ENCODE measurements around the gene YAF2.
"Not testable (repeated sequence)": the region's sequence is repeated elsewhere in the genome, so short reads cannot be mapped to it uniquely, and the experiment has no call there.

Gene YAF2

DNA sequence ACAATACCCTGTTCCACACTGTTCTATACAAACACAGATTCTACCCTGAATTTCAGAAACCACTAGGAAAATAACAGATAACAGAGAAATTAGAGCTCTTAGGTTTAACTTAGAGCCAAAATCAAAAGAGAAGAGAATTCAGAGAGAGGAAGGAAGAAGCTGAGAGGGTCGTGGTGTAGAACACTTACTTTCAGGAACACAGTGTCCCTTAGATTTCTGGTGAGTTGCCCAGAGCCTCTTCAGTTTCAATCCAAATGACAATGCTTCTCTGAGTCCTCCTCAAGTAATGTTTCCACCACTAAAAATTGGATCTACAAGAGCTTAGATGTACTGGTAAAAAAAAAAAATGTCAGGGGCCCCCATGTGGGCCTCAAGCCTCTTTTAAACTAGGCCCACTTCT, 2.6 kb downstream of the YAF2 start:
- Histone ChIP-seq H3K9ac (ENCODE audit: low read depth, low read length) (no peak overlapping the region), H3K4me1 (ENCODE audit: insufficient read depth, low read length) (no peaks in the 10 kb centered on the region; the same call in 1 of the 2 replicates)

DNA sequence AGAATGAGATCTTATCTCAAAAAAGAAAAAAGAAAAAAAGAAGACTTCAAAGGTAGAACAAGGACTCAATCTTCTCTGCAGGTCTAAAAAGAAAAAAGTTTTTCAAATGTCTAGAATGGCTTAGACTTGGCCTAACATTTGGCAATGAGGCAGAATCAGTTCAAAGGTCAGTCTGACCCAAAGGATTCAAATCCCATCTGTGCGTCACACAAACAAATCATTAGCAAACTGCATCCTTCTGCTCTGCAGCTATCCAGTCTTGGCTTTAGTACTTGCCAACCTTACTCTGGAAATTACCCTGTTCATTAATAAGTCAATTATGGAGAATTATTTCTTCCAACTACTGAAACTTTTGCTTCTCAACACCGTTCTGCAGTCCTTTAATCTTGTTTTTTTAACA, 3.1 kb downstream of the YAF2 start:
- no peaks in the 10 kb centered on the region for H3K9me3 ChIP-seq (ENCODE audit: control insufficient read depth, insufficient read depth, low read length)
- H3K9ac ChIP-seq (ENCODE audit: low read depth, low read length), result no peak overlapping the region
- H3K36me3 ChIP-seq (ENCODE audit: insufficient read depth, low read length), result no peaks in the 10 kb centered on the region
- no peaks in the 10 kb centered on the region; the same call in 1 of the 2 replicates for H3K4me1 ChIP-seq (ENCODE audit: insufficient read depth, low read length)

More for the DNA sequence above, 2.6 kb downstream of the YAF2 start:
- Histone ChIP-seq H3K9me3 (ENCODE audit: control insufficient read depth, insufficient read depth, low read length) (no peaks in the 10 kb centered on the region), H3K36me3 (ENCODE audit: insufficient read depth, low read length) (no peaks in the 10 kb centered on the region)

DNA sequence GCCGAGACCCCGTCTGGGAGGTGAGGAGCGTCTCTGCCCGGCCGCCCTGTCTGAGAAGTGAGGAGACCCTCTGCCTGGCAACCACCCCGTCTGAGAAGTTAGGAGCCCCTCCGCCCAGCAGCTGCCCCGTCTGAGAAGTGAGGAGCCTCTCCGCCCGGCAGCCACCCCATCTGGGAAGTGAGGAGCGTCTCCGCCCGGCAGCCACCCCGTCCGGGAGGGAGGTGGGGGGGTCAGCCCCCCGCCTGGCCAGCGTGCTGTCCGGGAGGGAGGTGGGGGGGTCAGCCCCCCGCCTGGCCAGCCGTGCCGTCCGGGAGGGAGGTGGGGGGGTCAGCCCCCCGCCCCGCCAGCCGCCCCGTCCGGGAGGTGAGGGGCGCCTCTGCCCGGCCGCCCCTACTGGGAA, 10.5 kb downstream of the YAF2 start:
- not testable (repeated sequence) for H3K9me3 ChIP-seq (ENCODE audit: control insufficient read depth, insufficient read depth, low read length); H3K36me3 ChIP-seq (ENCODE audit: insufficient read depth, low read length); H3K9ac ChIP-seq (ENCODE audit: low read depth, low read length); H3K4me1 ChIP-seq (ENCODE audit: insufficient read depth, low read length)

DNA sequence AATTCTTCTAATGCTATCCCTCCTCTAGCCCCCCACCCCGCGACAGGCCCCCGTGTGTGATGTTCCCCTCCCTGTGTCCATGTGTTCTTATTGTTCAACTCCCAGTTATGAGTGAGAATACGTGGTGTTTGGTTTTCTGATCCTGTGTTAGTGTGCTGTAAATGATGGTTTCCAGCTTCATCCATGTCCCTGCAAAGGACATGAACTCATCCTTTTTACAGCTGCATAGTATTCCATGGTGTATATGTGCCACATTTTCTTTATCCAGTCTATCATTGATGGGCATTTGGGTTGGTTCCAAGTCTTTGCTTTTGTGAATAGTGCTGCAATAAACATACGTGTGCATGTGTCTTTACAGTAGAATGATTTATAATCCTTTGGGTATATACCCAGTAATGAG, 13.5 kb downstream of the YAF2 start:
- not testable (repeated sequence) for H3K9ac ChIP-seq (ENCODE audit: low read depth, low read length); H3K36me3 ChIP-seq (ENCODE audit: insufficient read depth, low read length); H3K4me1 ChIP-seq (ENCODE audit: insufficient read depth, low read length); H3K9me3 ChIP-seq (ENCODE audit: control insufficient read depth, insufficient read depth, low read length)

DNA sequence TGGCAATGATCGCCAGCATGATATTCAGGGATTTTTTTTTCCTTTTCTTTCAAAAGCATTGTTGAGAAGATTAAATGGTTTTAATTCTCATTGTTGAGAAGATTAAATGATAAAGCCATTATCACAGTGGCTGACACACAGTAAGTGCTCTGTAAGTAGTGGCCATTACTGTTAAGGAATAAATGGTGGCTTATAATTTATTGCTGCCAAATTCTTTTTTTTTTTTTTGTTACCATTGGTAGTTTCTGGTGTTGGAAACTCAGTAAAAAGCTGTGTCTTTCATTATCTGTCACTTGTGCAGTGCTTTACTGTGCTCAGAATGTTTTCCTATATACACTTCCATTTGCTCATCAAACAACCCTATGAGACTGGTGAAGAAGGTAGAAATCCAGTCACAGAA, 15.3 kb downstream of the YAF2 start:
- Histone ChIP-seq H3K9me3 (ENCODE audit: control insufficient read depth, insufficient read depth, low read length) (no peaks in the 10 kb centered on the region), H3K9ac (ENCODE audit: low read depth, low read length) (no peak overlapping the region)

DNA sequence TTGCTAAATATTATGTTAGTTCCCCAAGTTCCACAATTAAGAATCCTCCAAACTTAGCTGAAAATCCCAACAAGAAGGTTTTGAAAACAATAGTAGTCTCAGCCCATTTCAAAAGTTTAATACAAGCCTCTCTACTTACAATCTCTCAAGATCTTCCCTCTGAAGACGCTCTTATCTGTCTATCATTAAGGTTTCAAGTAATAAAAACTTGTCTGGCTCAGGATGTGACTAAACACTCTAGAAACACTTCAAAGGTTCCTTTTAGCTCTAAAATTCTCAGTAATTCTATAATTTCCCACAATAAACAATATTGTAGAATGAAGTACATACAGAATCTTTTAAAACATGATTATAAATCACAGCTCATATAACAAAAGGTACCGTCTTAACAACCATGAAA, 16.3 kb downstream of the YAF2 start:
- Histone ChIP-seq H3K9ac (ENCODE audit: low read depth, low read length) (no peak overlapping the region), H3K9me3 (ENCODE audit: control insufficient read depth, insufficient read depth, low read length) (no peaks in the 10 kb centered on the region), H3K4me1 (ENCODE audit: insufficient read depth, low read length) (no peaks in the 10 kb centered on the region), H3K36me3 (ENCODE audit: insufficient read depth, low read length) (no peaks in the 10 kb centered on the region)

More for the DNA sequence above, 15.3 kb downstream of the YAF2 start:
- no peaks in the 10 kb centered on the region for H3K36me3 ChIP-seq (ENCODE audit: insufficient read depth, low read length)
- no peaks in the 10 kb centered on the region for H3K4me1 ChIP-seq (ENCODE audit: insufficient read depth, low read length)

DNA sequence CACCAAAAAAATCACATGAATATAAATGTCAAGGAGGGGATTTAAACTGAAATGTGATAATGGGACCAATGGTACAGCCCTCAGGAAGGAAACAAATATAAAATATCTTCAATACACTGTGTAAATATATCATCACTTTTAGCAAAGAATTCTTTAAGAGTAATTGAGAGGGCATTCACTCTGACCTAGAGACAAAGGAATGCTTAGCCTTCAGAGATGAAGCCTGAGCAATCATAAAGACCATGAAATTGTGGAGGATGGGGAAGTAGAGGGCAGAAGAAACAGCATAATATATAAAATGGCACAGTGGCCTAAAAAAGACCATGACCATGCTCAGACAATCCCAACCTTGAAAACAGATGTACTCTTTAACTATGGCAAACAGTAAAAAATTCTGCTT, 20.4 kb downstream of the YAF2 start:
- Histone ChIP-seq H3K9me3 (ENCODE audit: control insufficient read depth, insufficient read depth, low read length) (no peaks in the 10 kb centered on the region), H3K36me3 (ENCODE audit: insufficient read depth, low read length) (no peaks in the 10 kb centered on the region), H3K4me1 (ENCODE audit: insufficient read depth, low read length) (no peaks in the 10 kb centered on the region), H3K9ac (ENCODE audit: low read depth, low read length) (no peak overlapping the region)

DNA sequence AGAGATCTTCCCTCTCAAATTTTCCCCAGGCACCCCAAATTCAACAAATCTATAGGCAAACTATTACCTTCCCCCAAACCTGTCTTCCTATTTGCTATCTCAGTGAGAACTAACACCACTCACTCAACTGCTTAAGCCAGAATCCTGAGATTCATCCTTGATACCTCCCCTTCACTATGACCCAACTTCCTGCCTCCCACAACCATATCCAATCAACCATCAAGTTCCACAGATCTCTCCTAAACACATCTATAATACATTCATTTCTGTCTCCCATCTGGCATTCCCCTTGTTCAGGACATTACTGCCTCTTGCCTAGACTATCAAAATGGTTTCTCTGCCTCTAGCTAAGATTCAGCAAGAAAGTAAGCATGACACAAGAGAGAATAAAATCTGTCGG, 21.3 kb downstream of the YAF2 start:
- H3K4me1 ChIP-seq (ENCODE audit: insufficient read depth, low read length), result no peaks in the 10 kb centered on the region

DNA sequence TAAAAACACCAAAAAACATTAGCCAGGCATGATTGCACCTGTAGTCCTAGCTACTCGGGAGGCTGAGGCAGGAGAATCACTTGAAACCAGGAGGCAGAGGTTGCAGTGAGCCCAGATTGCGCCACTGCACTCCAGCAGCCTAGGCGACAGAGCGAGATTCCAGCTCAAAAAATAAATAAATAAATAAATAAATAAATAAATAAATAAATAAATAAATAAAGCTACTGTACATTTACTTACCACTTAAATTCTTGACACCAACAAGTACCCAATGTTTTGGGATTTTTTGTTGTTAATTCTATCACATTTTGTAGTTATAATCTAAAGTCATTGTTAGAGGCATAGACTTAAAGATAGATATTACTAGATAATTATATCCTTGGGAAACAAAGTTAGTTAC, 22.3 kb downstream of the YAF2 start:
- H3K4me1 ChIP-seq (ENCODE audit: insufficient read depth, low read length); H3K9ac ChIP-seq (ENCODE audit: low read depth, low read length); H3K36me3 ChIP-seq (ENCODE audit: insufficient read depth, low read length); H3K9me3 ChIP-seq (ENCODE audit: control insufficient read depth, insufficient read depth, low read length): not testable (repeated sequence)

More for the DNA sequence above, 21.3 kb downstream of the YAF2 start:
- no peaks in the 10 kb centered on the region for H3K36me3 ChIP-seq (ENCODE audit: insufficient read depth, low read length)
- no peak overlapping the region for H3K9ac ChIP-seq (ENCODE audit: low read depth, low read length)
- no peaks in the 10 kb centered on the region for H3K9me3 ChIP-seq (ENCODE audit: control insufficient read depth, insufficient read depth, low read length)

DNA sequence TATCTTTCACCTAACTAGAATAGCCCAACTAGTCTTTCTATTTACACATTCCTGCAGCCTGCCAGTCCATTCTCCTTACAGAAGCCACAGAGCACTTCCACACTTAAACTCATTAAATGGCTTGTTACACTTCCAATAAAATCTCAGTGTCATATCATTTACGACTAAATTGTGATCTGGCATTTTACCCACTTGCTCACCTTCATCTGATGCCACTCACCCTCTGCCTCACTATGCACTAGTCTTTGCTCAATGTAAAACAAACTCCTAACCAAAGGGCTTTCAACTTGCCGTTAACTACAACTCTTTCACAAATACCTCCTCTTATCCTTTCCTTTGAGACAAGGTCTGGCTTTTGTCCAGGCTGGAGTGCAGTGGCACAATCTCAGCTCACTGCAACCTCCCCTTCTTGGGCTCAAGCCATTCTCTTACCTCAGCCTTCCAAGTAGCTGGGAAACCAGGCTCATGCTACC, 24.1 kb downstream of the YAF2 start:
- Histone ChIP-seq H3K9ac (ENCODE audit: low read depth, low read length) (no peak overlapping the region), H3K36me3 (ENCODE audit: insufficient read depth, low read length) (no peaks in the 10 kb centered on the region), H3K4me1 (ENCODE audit: insufficient read depth, low read length) (no peaks in the 10 kb centered on the region), H3K9me3 (ENCODE audit: control insufficient read depth, insufficient read depth, low read length) (no peaks in the 10 kb centered on the region)

DNA sequence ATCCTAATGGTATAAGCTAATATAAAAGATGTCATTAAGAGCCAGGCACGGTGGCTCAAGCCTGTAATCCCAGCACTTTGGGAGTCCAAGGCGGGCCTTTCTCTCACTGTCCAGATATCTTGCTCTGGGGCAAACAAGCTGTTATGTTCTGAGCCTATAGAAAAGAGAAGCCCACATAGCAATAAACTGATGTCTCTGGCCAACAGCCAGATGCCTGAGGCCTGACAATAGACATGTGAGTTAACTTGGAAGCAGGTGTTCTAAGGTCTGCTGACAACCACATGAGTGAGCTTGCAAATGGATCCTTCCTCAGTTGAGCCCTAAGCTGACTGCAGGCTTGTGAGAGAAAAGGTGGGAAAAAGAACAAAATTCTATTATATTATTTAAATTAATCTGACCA, 25.0 kb downstream of the YAF2 start:
- Histone ChIP-seq H3K4me1 (ENCODE audit: insufficient read depth, low read length) (no peaks in the 10 kb centered on the region), H3K9me3 (ENCODE audit: control insufficient read depth, insufficient read depth, low read length) (no peaks in the 10 kb centered on the region), H3K36me3 (ENCODE audit: insufficient read depth, low read length) (no peaks in the 10 kb centered on the region), H3K9ac (ENCODE audit: low read depth, low read length) (no peak overlapping the region)

DNA sequence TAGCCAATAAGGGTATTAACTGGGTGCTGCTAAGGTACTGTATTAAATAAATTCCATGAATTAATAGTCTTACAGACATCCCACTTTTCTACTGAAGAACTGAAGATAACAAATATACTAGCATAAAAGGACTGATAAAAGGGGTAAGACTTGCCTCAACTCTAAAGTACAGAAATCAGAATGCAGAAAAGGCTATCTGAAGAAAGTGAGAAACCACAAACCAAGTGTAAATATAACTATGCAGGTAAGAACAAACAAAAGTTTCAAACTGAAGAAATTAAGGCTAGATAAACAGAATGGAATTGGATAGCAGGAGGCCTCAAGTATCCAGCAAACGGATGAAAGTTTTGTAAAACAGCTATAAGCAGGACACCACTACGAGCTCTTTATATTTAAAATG, 29.5 kb downstream of the YAF2 start:
- no peak overlapping the region for H3K9ac ChIP-seq (ENCODE audit: low read depth, low read length)
- no peaks in the 10 kb centered on the region for H3K9me3 ChIP-seq (ENCODE audit: control insufficient read depth, insufficient read depth, low read length)
- H3K4me1 ChIP-seq (ENCODE audit: insufficient read depth, low read length), result no peaks in the 10 kb centered on the region
- H3K36me3 ChIP-seq (ENCODE audit: insufficient read depth, low read length), result no peaks in the 10 kb centered on the region

DNA sequence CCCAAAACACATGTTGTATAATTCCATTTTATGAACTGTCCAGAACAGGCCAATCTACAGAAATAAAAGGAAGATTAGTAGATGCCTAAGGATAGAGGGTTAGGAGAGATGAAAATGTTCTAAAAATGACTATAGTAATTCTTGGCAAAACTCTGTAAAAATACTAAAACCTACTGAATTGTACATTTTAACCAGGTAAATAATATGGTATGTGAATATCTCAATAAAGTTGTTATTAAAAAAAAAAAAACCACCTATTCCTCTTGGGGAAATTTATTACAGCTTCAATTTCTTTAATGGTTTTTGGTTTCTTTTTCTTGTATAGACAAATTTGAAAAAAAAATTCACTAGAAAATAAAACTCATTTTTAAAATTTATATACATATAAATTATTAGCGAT, 33.2 kb downstream of the YAF2 start:
- no peaks in the 10 kb centered on the region for H3K9me3 ChIP-seq (ENCODE audit: control insufficient read depth, insufficient read depth, low read length)

DNA sequence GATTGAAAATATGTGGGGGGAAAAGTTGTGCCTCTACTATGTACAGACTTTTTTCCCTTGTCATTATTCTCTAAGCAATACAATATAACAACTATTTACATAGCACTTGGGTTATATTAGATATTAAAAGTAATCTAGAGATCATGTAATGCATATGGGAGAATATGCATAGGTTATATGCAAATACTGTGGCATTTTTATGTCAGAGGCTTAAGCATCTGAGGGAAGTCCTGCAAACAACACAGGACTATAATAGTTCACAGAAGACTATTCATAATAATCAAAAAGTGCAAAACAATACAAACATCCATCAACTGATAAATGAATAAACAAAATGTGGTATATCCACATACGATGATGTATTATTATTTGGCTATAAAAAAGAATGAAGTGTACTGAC, 33.7 kb downstream of the YAF2 start:
- H3K36me3 ChIP-seq (ENCODE audit: insufficient read depth, low read length), result no peaks in the 10 kb centered on the region
- H3K4me1 ChIP-seq (ENCODE audit: insufficient read depth, low read length), result no peaks in the 10 kb centered on the region
- H3K9ac ChIP-seq (ENCODE audit: low read depth, low read length), result no peak overlapping the region
- no peaks in the 10 kb centered on the region for H3K9me3 ChIP-seq (ENCODE audit: control insufficient read depth, insufficient read depth, low read length)

More for the DNA sequence above, 33.2 kb downstream of the YAF2 start:
- Histone ChIP-seq H3K9ac (ENCODE audit: low read depth, low read length) (no peak overlapping the region), H3K4me1 (ENCODE audit: insufficient read depth, low read length) (no peaks in the 10 kb centered on the region), H3K36me3 (ENCODE audit: insufficient read depth, low read length) (no peaks in the 10 kb centered on the region)

DNA sequence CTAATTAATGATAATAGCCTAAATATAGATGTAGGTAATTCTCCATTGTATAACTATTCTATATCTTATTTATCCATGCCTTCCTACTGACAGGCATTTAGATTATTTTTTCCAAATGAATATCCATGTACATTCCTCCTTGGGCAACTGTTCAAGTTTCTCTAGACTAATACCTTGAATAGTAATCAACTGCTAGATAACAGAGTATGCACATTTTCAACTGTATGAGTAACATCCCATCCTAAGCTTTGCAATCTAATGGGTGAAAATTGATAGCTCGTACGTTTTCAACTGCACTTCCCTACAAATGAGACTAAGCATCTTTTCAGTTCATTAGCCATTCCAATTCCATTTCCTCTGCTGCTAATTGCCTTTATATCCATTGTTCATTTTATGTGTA, 37.0 kb downstream of the YAF2 start:
- Histone ChIP-seq H3K36me3 (ENCODE audit: insufficient read depth, low read length) (no peaks in the 10 kb centered on the region), H3K4me1 (ENCODE audit: insufficient read depth, low read length) (no peaks in the 10 kb centered on the region), H3K9ac (ENCODE audit: low read depth, low read length) (no peak overlapping the region), H3K9me3 (ENCODE audit: control insufficient read depth, insufficient read depth, low read length) (no peaks in the 10 kb centered on the region)

DNA sequence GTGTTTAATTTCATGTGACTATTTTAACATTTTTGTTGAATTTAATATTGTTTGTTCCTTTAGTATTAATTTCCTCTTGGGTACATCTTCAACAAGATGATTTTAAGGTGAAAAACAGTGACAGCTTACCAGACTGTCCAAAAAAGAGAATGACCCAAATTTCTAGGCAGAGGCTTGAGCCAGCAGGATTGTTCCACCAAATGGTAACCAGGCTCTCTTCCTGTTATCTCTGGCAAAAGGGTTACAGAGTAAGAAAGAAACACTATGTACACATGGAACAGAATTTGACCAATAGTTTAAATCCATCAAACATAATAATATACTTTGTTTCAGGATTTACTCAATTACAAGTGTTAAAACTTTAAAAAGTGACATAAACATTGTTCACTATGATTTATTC, 39.0 kb downstream of the YAF2 start:
- H3K4me1 ChIP-seq (ENCODE audit: insufficient read depth, low read length), result no peaks in the 10 kb centered on the region
- H3K9ac ChIP-seq (ENCODE audit: low read depth, low read length), result no peak overlapping the region
- no peaks in the 10 kb centered on the region for H3K9me3 ChIP-seq (ENCODE audit: control insufficient read depth, insufficient read depth, low read length)
- H3K36me3 ChIP-seq (ENCODE audit: insufficient read depth, low read length), result no peaks in the 10 kb centered on the region
